Measurements from ENCODE around the gene FAM221B.

The FAM221B gene

DNA sequence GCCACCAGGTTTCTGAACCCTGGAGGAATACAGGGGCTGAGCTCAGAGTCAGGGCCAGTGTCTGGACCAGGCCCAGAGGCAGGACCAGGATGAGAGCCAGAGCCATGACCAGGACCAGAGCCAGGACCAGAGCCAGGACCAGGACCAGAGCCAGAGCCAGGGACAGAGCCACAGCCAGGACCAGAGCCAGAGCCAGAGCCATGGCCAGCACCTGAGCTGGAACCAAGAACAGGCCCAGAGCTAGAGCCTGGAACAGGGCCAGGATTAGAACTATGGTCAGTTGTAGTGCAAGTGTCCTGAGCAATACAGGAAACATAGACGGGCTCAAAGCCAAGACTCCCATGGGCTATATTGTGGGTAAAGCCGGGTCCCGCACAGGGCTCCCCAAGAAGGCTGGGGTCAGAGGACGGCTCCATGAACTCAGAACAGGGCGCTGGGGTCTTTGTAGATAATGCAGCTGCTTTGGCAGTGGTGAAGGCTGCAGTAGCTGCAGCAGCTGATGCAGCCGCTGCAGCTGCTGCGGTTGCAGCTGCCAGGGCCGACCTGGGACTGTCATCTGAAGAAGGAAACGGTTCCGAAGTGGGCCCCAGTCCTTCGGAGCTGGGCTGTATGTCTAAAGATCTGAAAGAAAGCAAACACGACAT, 17.0 kb downstream of the FAM221B start:
- DNase-seq (ENCODE audit: extremely low read depth, low read depth): no peak
- TF ChIP-seq, protein P1, sequence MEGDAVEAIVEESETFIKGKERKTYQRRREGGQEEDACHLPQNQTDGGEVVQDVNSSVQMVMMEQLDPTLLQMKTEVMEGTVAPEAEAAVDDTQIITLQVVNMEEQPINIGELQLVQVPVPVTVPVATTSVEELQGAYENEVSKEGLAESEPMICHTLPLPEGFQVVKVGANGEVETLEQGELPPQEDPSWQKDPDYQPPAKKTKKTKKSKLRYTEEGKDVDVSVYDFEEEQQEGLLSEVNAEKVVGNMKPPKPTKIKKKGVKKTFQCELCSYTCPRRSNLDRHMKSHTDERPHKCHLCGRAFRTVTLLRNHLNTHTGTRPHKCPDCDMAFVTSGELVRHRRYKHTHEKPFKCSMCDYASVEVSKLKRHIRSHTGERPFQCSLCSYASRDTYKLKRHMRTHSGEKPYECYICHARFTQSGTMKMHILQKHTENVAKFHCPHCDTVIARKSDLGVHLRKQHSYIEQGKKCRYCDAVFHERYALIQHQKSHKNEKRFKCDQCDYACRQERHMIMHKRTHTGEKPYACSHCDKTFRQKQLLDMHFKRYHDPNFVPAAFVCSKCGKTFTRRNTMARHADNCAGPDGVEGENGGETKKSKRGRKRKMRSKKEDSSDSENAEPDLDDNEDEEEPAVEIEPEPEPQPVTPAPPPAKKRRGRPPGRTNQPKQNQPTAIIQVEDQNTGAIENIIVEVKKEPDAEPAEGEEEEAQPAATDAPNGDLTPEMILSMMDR (IDR thresholded peaks at IDR 0.05; ENCODE audit: low read depth, low read length): no peak

DNA sequence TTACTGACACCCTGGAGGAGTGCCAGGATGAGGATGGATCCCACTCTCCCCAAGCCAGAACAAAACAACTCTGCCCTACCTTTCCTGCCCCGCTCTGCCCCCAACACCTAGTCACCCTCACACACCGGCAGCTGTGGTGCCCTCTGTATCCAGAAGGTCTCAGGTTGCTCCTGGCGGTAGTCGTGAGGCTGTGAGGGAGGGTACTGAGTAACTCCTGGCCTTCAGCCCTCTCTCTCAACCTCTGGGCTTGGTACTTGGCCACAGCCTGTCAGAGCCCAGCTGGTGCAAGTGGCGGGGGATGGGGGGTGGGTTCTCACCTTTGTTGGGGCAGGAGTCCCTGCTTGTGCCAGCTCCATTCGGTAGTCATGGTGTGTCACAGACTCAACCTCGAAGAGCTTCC, 18.4 kb downstream of the FAM221B start:
- TF ChIP-seq, protein P1 (IDR thresholded peaks at IDR 0.05; ENCODE audit: low read depth, low read length): no peak

DNA sequence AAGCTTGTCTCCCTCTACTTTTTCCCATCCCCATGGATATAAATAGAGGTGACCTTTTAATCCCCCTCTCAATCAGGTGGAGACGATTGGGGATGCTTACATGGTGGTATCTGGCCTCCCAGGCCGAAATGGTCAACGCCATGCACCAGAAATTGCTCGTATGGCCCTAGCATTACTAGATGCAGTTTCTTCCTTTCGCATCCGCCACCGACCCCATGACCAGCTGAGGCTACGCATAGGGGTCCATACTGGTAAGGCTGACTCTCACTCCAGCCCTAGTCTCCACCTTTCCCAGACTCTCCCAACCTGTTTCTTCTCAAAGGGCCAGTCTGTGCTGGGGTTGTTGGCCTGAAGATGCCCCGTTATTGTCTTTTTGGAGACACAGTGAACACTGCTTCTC, 20.1 kb downstream of the FAM221B start:
- TF ChIP-seq, protein P1 (IDR thresholded peaks at IDR 0.05; ENCODE audit: low read depth, low read length): no peak
- DNase-seq (ENCODE audit: extremely low read depth, low read depth): no peak

More for the DNA sequence above, 18.4 kb downstream of the FAM221B start:
- no peak for DNase-seq (ENCODE audit: extremely low read depth, low read depth)

DNA sequence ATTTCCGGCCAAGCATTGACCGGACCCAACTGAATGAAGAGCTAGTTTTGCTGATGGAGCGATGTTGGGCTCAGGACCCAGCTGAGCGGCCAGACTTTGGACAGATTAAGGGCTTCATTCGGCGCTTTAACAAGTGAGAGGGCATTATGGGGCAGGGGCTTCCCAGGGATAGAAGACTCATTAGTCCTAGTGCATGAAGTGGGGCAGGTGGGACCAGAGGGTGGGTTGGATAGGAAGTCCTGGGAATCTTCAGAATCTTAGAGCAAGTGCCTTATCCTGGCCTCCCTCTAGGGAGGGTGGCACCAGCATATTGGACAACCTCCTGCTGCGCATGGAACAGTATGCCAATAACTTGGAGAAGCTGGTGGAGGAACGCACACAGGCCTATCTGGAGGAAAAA, 22.4 kb downstream of the FAM221B start:
- DNase-seq (ENCODE audit: extremely low read depth, low read depth): no peak
- TF ChIP-seq, protein P1 (IDR thresholded peaks at IDR 0.05; ENCODE audit: low read depth, low read length): no peak

DNA sequence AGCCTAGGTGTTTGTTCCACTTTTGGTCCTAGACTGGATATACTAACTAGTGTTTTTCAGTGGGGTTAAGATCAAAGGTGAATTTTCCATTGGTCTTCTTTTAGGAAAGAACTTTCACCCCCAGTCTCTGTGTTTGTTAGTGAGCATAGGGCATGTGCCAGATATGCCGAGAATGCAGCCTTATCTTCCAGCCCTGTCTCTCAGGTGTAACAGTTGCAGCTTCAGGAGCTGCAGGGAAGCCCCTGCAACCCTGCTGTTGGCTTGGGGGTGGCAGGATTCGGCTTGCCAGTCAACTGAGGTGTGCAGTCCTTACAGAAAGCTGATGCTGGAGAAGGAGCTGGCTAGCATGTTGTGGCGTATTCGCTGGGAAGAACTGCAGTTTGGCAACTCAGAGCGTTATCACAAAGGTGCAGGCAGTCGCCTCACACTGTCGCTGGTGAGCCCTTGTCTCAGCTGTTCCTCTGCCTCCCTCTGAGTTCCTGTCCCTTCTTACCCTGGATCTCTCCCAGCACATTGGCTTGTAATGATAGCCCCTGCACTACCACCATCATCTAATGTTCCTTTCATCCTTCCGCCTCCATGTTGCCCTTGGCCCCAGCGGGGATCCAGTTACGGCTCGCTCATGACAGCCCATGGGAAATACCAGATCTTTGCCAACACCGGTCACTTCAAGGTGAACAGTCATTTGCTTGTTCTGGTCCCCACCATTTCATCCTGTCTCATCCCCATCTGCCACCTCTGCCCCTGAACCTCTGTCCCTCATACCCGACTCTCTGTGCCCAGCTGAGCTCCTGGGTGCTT, 27.0 kb downstream of the FAM221B start:
- TF ChIP-seq, protein P1 (IDR thresholded peaks at IDR 0.05; ENCODE audit: low read depth, low read length): no peak
- DNase-seq (ENCODE audit: extremely low read depth, low read depth): no peak

DNA sequence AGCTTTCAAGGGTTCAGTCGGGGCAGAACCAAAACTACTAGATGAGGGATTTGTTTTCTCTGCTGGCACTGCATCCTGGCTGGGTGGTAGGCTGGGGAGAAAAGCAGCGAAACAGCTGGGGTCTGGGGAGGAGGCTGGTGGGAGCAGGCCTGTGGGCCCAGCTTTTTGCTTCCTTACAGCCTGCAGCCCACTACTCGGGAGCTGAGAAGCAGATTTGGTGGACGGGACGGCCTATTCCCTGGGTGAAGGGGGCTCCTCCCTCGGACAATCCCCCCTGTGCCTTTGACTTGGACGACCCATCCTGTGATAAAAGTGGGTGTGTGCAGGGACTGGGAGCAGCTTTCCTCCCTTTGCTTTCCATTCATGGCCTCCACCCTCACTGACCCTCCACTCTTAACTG, 28.0 kb downstream of the FAM221B start:
- DNase-seq (ENCODE audit: extremely low read depth, low read depth): no peak
- TF ChIP-seq, protein P1 (IDR thresholded peaks at IDR 0.05; ENCODE audit: low read depth, low read length): no peak

DNA sequence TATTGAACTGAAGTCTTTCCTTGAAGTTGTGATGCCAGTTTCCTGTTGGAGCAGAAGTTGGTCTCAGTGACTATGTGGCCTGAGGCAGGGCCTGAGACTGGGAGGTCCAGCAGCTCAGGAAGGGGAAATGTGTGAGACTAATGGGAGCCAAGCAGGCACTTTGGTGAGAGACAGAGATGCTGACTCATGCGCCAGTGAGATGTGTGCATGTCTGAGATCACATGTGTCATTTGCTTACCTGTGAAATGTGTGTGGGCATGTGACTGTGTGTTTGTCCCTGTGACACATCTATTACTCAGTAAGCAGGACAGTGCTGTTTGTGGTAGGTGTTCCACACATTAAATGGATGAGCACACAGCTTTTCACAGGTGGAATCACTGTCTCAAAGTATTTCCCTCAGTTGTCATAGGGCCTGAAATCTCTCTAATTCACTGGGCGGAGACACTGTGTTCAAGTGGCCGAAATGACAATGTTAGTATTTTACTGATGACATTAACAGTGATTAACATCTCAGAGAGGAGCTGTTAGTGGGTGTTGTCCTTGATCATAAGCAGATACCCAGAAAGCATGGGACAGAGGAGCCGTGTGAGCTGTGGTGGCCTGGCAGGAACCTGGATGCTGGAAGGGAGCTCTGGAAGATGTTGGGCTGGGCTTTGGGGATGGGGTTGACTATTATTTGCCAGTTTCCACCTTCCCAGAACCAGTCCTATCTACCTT, 29.7 kb downstream of the FAM221B start:
- TF ChIP-seq, protein P1 (IDR thresholded peaks at IDR 0.05; ENCODE audit: low read depth, low read length): no peak
- DNase-seq (ENCODE audit: extremely low read depth, low read depth): no peak

All from AG09319 (cell line).